HTERT RPE-1 (cell line): ENCODE data around the gene CNFN.
"Not testable (repeated sequence)": the region's sequence is repeated elsewhere in the genome, so short reads cannot be mapped to it uniquely, and the experiment has no call there.

Experiments
- in situ Hi-C: fragments of 300-500 bp; cut with MboI; formaldehyde crosslinking; loops from 4 replicates; pipeline ENCODE4 v1.14.3; 2020; ENCODE audit warnings: low sequenced_read_pairs

CNFN gene

GRCh38 chr19:42352301-42353259 lies 37.5 kb downstream of the CNFN start:
- in situ Hi-C loops: no loop called here

GRCh38 chr19:42351079-42351735 lies 38.9 kb downstream of the CNFN start:
- in situ Hi-C loops: no loop called here

- in situ Hi-C loops: no loop called here
Measured at GRCh38 chr19:42350417-42350816, 39.7 kb downstream of the CNFN start.

- in situ Hi-C loops: no loop called here
Measured at GRCh38 chr19:42349378-42350107, 40.6 kb downstream of the CNFN start.

- in situ Hi-C loops: no loop called here
Measured at GRCh38 chr19:42348211-42348610, 41.9 kb downstream of the CNFN start.

GRCh38 chr19:42345191-42345812 lies 44.8 kb downstream of the CNFN start:
- in situ Hi-C loops: no loop called here

- in situ Hi-C loops: no loop called here
Measured at GRCh38 chr19:42344336-42344893, 45.7 kb downstream of the CNFN start.

GRCh38 chr19:42343344-42344110 lies 46.6 kb downstream of the CNFN start:
- in situ Hi-C loops: no loop called here

- in situ Hi-C loops: not testable (repeated sequence)
Measured at GRCh38 chr19:42339922-42340321, 50.2 kb downstream of the CNFN start.

GRCh38 chr19:42339126-42339860 lies 50.8 kb downstream of the CNFN start:
- in situ Hi-C loops: not testable (repeated sequence)
